Natural killer cell (primary cell): ENCODE measurements around the gene AKR7A2. TPM values are rescaled to one million over a fixed set of nuclear protein-coding genes. Genes with fewer than 3 reads are reported as not detected.

Source experiments
- ATAC-seq, 3 donors: fragments of 150-1000 bp in 2 of 3; fragments of 200-7000 bp in 1 of 3; cut with Tn5 transposase; 1 replicate in 1 of 3; 2 replicates in 2 of 3; pipeline ENCODE4 v1.10.0; 2021; ENCODE audit warnings: mild to moderate bottlenecking in 2 of 3, moderate library complexity in 2 of 3
- DNase-seq, 2 donors: peaks; one replicate each; pipeline versions ENCODE4 v3.0.0 to v3.0.0-alpha.2; 2013 to 2021; ENCODE audit warnings: mixed read lengths in 1 of 2
- H3K27ac ChIP-seq: one replicate; pipeline ENCODE4 v1.5.1; 2013; ENCODE audit warnings: mild to moderate bottlenecking, low read length
- H3K27me3 ChIP-seq: one replicate; pipeline ENCODE4 v1.6.1; 2013; ENCODE audit warnings: low read length; ENCODE audit not compliant: control insufficient read depth, insufficient read depth
- H3K36me3 ChIP-seq: one replicate; pipeline ENCODE4 v1.6.1; 2013; ENCODE audit warnings: low read length; ENCODE audit not compliant: control insufficient read depth, insufficient read depth
- H3K4me1 ChIP-seq: one replicate; pipeline ENCODE4 v1.6.1; 2013; ENCODE audit warnings: low read length; ENCODE audit not compliant: control insufficient read depth, insufficient read depth
- H3K4me3 ChIP-seq: one replicate; pipeline ENCODE4 v1.5.1; 2013; ENCODE audit warnings: low read length
- H3K9me3 ChIP-seq: one replicate; pipeline ENCODE4 v1.6.1; 2013; ENCODE audit warnings: low read length; ENCODE audit not compliant: control insufficient read depth, insufficient read depth
- H3K27ac Mint-ChIP-seq, 2 donors: one replicate each; pipeline ENCODE4 v1.8.0; 2022; ENCODE audit warnings: mild to moderate bottlenecking in 2 of 2, mixed read lengths in 2 of 2, moderate library complexity in 1 of 2
- H3K27me3 Mint-ChIP-seq, 2 donors: one replicate each; pipeline ENCODE4 v1.8.0; 2022; ENCODE audit warnings: low read depth in 2 of 2, mixed read lengths in 2 of 2
- H3K36me3 Mint-ChIP-seq: one replicate; pipeline ENCODE4 v1.8.0; 2022; ENCODE audit warnings: mixed read lengths
- H3K4me1 Mint-ChIP-seq, 2 donors: one replicate each; pipeline ENCODE4 v1.8.0; 2022; ENCODE audit warnings: mixed read lengths in 2 of 2
- H3K4me3 Mint-ChIP-seq: one replicate; pipeline ENCODE4 v1.8.0; 2022; ENCODE audit warnings: mild to moderate bottlenecking, moderate library complexity, mixed read lengths
- H3K9me3 Mint-ChIP-seq, 2 donors: one replicate each; pipeline ENCODE4 v1.8.0; 2022; ENCODE audit warnings: mixed read lengths in 2 of 2
- WGBS: methylation state at CpG from one replicate; pipeline ENCODE4 v1.1.7; 2013; ENCODE audit warnings: missing lambda C conversion rate; ENCODE audit not compliant: insufficient coverage; 5-methylcytosine and 5-hydroxymethylcytosine counted together
- intact Hi-C: fragments of 100-400 bp; cut with micrococcal nuclease; formaldehyde crosslinking; loops from one replicate; pipeline ENCODE4 v1.14.2; 2022
- total RNA-seq, 4 donors: library from RNA; stranded (reverse); fragments of 120-200 nt in 1 of 4; gene quantifications; one replicate each; pipeline versions ENCODE4 v1.2.3 to v1.2.4, GENCODE V29; 2013 to 2022
- TF ChIP-seq, protein P1 (sequence below): fragments of 200-600 bp; IDR thresholded peaks from one replicate; pipeline ENCODE4 v1.8.0; 2022; ENCODE audit warnings: antibody characterized with exemption

The AKR7A2 gene
- total RNA-seq, 3 donors from 2014 or later (not counting 1 experiment from before 2014, with no cell fraction given): 25.5 to 31.9 (median 28.9) TPM

GRCh38 chr1:19332832-19333231 lies 20.9 kb upstream of the AKR7A2 start:
- TF ChIP-seq, protein P1, sequence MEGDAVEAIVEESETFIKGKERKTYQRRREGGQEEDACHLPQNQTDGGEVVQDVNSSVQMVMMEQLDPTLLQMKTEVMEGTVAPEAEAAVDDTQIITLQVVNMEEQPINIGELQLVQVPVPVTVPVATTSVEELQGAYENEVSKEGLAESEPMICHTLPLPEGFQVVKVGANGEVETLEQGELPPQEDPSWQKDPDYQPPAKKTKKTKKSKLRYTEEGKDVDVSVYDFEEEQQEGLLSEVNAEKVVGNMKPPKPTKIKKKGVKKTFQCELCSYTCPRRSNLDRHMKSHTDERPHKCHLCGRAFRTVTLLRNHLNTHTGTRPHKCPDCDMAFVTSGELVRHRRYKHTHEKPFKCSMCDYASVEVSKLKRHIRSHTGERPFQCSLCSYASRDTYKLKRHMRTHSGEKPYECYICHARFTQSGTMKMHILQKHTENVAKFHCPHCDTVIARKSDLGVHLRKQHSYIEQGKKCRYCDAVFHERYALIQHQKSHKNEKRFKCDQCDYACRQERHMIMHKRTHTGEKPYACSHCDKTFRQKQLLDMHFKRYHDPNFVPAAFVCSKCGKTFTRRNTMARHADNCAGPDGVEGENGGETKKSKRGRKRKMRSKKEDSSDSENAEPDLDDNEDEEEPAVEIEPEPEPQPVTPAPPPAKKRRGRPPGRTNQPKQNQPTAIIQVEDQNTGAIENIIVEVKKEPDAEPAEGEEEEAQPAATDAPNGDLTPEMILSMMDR: no peak
- Histone ChIP-seq H3K27ac (no peak overlapping the region), H3K9me3 (no peaks in the 10 kb centered on the region), H3K4me3 (no peak overlapping the region), H3K4me1 (no peaks in the 10 kb centered on the region), H3K27me3 (no peaks in the 10 kb centered on the region), H3K36me3 (peaks cover under 1% of the 10 kb centered on the region)
- no peak for DNase-seq
- no peaks in the 10 kb centered on the region for H3K36me3 Mint-ChIP-seq
- no peak overlapping the region for H3K4me3 Mint-ChIP-seq
- no peaks in the 10 kb centered on the region for H3K9me3 Mint-ChIP-seq
- no peak for ATAC-seq
- intact Hi-C loops: no loop called here
- H3K27me3 Mint-ChIP-seq: no peaks in the 10 kb centered on the region
- WGBS: 87% methylated on average over 12 of the region's 12 CpGs
- no peak overlapping the region for H3K27ac Mint-ChIP-seq
- H3K4me1 Mint-ChIP-seq: peaks cover 0 to 5% of the 10 kb centered on the region in 2 donors

DNA sequence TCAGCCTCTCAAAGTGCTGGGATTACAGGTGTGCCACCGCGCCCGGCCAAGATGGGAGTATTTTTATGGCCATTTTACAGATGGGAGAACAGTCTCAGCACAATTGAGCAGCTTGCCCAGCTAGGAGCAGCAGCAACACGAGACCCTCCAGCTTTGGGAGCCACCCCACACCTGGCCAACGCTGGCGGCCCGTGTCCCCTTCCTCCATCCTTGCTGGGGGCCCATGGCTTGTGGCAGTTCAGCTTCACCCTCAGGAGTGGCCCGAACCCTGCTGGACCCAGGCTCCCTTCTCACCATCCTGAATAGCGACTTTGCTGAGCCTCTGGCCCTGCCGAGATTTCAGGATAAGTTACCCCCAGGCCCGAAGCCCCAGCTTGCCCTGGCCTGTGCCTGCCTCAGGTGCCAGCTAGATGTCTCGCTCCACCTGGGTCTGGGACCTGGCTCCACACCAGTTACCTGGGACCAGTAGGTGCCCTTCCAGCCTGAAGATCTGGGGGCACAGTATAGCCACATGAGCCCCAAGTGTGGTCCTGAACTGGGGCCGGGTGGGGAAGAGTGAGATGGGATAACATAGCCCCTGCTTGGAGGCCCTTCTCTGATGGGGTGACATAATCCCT lies 19.4 kb upstream of the AKR7A2 start:
- 88% methylated on average over 13 of the region's 13 CpGs for WGBS
- no peak for DNase-seq
- H3K4me3 Mint-ChIP-seq: no peak overlapping the region
- no peak overlapping the region for H3K4me3 ChIP-seq
- ATAC-seq: no peak
- H3K27ac ChIP-seq: no peak overlapping the region
- H3K36me3 Mint-ChIP-seq: no peaks in the 10 kb centered on the region
- H3K4me1 Mint-ChIP-seq: peaks cover 0 to 5% of the 10 kb centered on the region in 2 donors
- TF ChIP-seq, protein P1: no peak
- no peaks in the 10 kb centered on the region for H3K9me3 ChIP-seq
- no peaks in the 10 kb centered on the region for H3K27me3 ChIP-seq
- no peaks in the 10 kb centered on the region for H3K27me3 Mint-ChIP-seq
- no peaks in the 10 kb centered on the region for H3K9me3 Mint-ChIP-seq
- H3K27ac Mint-ChIP-seq: peak overlapping the region in 1 of 2 donors; percentile 31
- no peaks in the 10 kb centered on the region for H3K4me1 ChIP-seq
- H3K36me3 ChIP-seq: peaks cover 7% of the 10 kb centered on the region
- intact Hi-C loops: no loop called here

GRCh38 chr1:19330449-19331135 lies 18.6 kb upstream of the AKR7A2 start:
- Histone ChIP-seq H3K4me1 (no peaks in the 10 kb centered on the region), H3K9me3 (no peaks in the 10 kb centered on the region), H3K4me3 (no peak overlapping the region), H3K36me3 (peaks cover 10% of the 10 kb centered on the region), H3K27me3 (no peaks in the 10 kb centered on the region), H3K27ac (no peak overlapping the region)
- H3K27ac Mint-ChIP-seq: no peak overlapping the region
- H3K4me3 Mint-ChIP-seq: no peak overlapping the region
- no peaks in the 10 kb centered on the region for H3K36me3 Mint-ChIP-seq
- no peaks in the 10 kb centered on the region for H3K9me3 Mint-ChIP-seq
- WGBS: 87% methylated on average over 10 of the region's 14 CpGs
- TF ChIP-seq, protein P1: no peak
- intact Hi-C loops: no loop called here
- no peaks in the 10 kb centered on the region for H3K27me3 Mint-ChIP-seq
- H3K4me1 Mint-ChIP-seq: peaks cover 0 to 5% of the 10 kb centered on the region in 2 donors
- ATAC-seq (no peak), DNase-seq (no peak)
